Activated CD4-positive, alpha-beta T cell treated with anti-CD3 and anti-CD28 coated beads for 4 hours (primary cell): ENCODE data around the gene SGIP1.
"Not testable (repeated sequence)": the region's sequence is repeated elsewhere in the genome, so short reads cannot be mapped to it uniquely, and the experiment has no call there.

ENCODE experiments used
- DNase-seq, 2 donors: peaks; one replicate each; pipeline ENCODE4 v3.0.0-alpha.2; 2020

Gene SGIP1

DNA sequence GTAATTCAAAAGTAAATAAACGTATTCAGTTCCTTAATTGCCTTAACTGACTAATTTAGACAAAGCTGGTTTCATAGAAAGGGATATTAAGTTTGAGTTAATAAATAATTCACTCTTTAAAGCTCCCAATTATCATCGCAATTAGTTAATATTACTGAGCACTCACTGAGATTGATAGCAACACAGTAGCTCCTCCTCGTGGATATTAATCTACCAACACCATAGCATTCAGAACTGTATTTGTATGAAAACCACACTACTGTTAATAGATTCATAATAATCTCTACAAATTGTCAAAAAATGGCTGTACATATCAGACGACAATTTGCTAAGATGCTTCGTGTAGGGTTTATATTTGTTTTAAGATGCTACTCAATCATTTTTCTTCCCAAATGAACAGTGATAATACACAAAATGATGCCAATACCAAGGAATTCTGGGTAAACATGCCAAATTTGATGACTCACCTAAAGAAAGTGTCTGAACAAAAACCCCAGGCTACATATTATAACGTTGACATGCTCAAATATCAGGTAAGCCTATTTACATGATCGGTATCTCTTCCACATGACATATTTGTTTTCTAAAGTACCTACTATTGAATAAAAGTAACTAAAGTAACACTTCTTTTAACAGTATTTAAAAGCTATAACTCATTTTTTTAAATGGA is 199.5 kb downstream of the SGIP1 start:
- no peak for DNase-seq

DNA sequence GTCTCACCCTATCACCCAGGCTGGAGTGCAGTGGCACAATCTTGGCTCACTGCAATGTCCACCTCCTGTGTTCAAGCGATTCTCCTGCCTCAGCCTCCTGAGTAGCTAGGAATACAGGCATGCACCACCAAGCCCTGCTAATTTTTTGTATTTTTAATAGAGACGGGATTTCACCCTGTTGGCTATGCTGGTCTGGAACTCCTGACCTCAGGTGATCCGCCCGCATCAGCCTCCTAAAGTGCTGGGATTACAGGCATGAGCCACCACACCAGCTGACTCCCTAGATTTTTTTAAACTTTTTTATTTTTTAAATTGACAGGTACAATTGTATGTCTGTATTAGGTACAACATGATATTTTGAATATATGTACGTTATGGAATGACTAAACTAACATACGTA is 200.6 kb downstream of the SGIP1 start:
- DNase-seq, result not testable (repeated sequence)

GRCh38 chr1:66737836-66738235 is 203.9 kb downstream of the SGIP1 start:
- DNase-seq, result no peak

- no peak for DNase-seq
Observed at GRCh38 chr1:66739401-66740157, 205.6 kb downstream of the SGIP1 start.

- no peak for DNase-seq
Observed at GRCh38 chr1:66745451-66745850, 211.5 kb downstream of the SGIP1 start.

GRCh38 chr1:66747501-66747900 is 213.5 kb downstream of the SGIP1 start:
- no peak for DNase-seq

DNA sequence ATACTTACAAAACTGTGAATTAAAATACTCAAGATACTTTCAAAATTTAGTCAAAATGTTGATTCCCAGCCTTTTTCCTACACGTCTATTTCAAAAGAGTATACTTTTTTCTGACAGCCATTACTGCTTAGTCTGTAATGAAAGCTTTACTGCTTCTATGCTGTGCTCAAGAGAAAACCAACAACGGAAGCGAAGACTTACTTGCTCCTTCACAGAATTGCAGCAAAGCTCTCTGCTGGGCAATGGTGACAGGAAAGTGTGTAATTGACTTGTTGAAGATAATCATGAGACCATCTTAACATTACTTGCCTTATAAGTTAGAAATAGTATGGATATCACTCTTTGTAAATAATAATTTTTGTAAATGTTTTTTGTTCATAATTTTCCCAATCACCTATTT is 216.6 kb downstream of the SGIP1 start:
- DNase-seq, result no peak

DNA sequence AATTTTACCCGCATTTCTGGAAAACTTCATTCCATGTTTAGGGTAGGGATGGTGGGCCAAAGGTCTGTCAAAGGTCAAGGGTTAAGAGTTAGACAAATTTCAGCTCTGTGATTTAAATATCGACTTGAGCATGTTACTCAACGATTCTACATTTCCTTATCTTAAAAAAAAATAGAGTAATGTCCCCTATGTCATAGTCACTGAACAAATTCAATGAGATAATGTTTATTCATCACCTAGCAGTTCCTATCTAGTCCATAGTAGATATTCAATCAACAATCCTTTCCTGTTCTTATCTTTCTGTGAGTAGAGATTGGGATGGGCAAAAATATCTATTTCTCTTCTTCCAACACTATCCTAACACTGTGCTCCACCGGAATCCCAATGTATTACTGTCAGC is 217.2 kb downstream of the SGIP1 start:
- DNase-seq, result no peak

GRCh38 chr1:66752000-66752592 is 218.1 kb downstream of the SGIP1 start, which contains the start of gene DYNLT5:
TSS of gene DYNLT5 (plus strand) at chr1:66752459. CDS start at chr1:66754659, 2,200 bp downstream.
- DNase-seq, result no peak

GRCh38 chr1:66752671-66753371 is 218.9 kb downstream of the SGIP1 start:
- DNase-seq, result no peak

DNA sequence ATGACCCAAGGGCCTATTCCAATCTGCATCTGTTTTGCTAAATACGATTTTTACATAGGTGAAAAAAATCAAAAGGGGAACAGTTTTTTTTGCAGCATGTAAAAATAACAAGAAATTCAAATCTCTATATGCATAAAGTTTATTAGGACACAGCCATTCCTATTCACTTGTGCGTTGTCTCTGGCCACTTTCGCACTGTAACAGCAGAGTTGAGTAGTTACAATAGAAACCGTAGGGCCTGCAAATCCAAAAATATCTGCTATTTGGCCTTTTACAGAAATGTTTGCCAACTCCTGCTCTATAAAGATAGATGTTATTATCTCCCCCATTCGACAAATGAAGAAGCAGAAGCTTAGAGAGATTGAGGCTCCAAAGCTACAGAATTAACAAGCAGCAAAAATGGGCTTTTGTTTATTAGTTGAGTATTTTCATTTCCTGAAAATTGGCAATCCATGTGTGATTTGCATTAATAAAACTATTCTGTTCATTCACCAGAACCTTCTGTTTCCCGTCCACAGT is 223.8 kb downstream of the SGIP1 start:
- DNase-seq, result no peak

- no peak for DNase-seq
Observed at GRCh38 chr1:66758241-66758755, 224.3 kb downstream of the SGIP1 start.

GRCh38 chr1:66760506-66760905 is 226.6 kb downstream of the SGIP1 start:
- no peak for DNase-seq

- DNase-seq, result no peak
Observed at GRCh38 chr1:66761221-66761620, 227.3 kb downstream of the SGIP1 start.

- DNase-seq, result peak; percentile 32 to 76
Observed at GRCh38 chr1:66764994-66765578, 231.1 kb downstream of the SGIP1 start.

- DNase-seq, result no peak
Observed at GRCh38 chr1:66767626-66768025, 233.7 kb downstream of the SGIP1 start.

DNA sequence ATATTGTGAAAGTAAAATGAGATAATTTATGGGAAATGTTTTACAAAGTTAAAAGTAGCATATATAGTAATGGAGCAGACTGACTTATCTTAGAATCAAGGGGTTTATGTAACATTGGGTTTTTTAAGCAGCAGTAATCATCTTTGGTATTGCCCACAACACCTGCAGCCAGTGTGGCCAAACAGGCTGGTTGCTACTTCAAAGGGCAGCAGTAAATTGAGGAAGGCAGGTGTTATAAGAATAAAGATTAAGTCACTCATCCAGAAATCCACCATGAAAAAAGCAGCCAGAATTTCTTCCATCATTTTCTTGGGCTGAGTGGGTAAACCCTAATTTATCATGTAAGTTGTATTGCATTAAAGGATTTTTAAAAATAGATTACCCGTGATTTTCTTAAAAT is 235.0 kb downstream of the SGIP1 start:
- DNase-seq, result no peak

DNA sequence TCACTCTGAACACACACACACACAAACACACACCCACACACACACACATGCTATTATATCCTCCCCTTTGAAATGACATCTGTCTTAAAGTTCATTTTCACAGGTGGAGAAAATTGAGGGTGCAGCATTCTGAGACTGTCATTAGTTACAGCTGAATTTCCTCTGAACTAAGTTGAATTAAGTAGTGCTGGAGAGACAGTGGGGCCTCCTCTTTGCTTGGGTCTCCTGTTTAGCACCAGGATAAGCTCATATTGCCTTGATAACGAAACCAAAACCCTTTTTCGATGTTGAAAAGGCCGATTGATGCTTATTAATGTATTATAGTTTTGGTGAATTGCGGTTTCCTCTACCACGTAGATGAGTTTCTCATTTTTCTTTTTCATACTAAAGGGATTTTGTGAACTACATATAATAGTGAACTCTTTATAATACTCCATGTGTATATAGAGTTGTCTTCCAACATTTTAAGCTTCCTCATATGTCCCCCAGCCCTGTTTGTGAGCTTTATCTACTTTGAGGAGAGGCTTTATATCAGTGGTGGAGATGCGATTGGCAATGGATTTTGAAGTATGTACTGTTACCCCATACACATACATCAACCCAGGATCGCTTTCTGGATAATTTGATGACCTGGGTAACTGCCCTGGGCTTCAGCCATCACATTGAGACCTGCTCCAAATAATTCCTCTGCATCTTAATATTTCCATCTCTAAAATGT is 235.7 kb downstream of the SGIP1 start:
- DNase-seq, result no peak

GRCh38 chr1:66770240-66770639 is 236.3 kb downstream of the SGIP1 start:
- no peak for DNase-seq

- no peak for DNase-seq
Observed at GRCh38 chr1:66770694-66771093, 236.7 kb downstream of the SGIP1 start.

DNA sequence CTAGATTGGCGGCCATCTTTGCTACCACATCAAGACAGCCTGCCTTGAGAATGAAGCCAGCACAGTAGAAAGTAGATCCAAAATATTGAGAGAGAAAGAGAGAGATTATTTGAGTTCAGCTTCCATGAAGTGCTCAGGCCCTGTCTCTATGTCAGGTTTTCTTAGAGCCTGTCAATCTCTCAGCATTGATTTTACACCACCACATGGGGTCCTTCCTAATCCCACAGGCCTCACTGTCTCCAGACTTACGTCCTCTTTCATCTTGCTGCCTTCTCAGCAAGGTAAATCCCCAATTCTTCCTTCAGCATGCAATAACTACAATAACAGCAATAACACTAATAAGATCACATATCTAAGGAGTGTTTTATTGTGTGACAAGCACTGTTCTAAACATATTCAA is 239.3 kb downstream of the SGIP1 start:
- no peak for DNase-seq

GRCh38 chr1:66774438-66774837 is 240.5 kb downstream of the SGIP1 start:
- DNase-seq, result no peak
